MCF 10A (cell line): ENCODE data around the gene TMEM131. TPM values are rescaled to one million over a fixed set of nuclear protein-coding genes. Genes with fewer than 3 reads are reported as not detected.

Source experiments
- BruUV-seq: library from RNA; stranded (reverse); fragments of 400-500 nt; replicated peaks from 2 replicates; lab custom pipeline; 2021; lab: Mats Ljungman, UMichigan
- CTCF ChIA-PET: fragments of 300-600 bp; sonication (Branson Sonifier 250); formaldehyde crosslinking; extraction: SDS; loops from one replicate; lab custom pipeline; 2021; ENCODE audit warnings: antibody characterized with exemption, inconsistent platforms; lab: Yijun Ruan, JAX
- POLR2A ChIA-PET: fragments of 300-600, 350-650 bp; sonication (Branson Sonifier 250); formaldehyde crosslinking; extraction: SDS; loops from one replicate; lab custom pipeline; 2020; ENCODE audit warnings: antibody characterized with exemption, inconsistent platforms; lab: Yijun Ruan, JAX
- DNase-seq: peaks from one replicate; pipeline ENCODE4 v3.0.0-alpha.2; 2018; ENCODE audit not compliant: unreplicated experiment
- H3K27ac Mint-ChIP-seq: one replicate; pipeline ENCODE4 v1.8.0; 2022; ENCODE audit warnings: mild to moderate bottlenecking, low read depth, mixed read lengths; ENCODE audit not compliant: unreplicated experiment
- H3K27me3 Mint-ChIP-seq: one replicate; pipeline ENCODE4 v1.8.0; 2022; ENCODE audit warnings: mixed read lengths; ENCODE audit not compliant: insufficient read depth, unreplicated experiment
- H3K36me3 Mint-ChIP-seq: one replicate; pipeline ENCODE4 v1.8.0; 2022; ENCODE audit warnings: mild to moderate bottlenecking, moderate library complexity, mixed read lengths; ENCODE audit not compliant: insufficient read depth, unreplicated experiment
- H3K4me1 Mint-ChIP-seq: one replicate; pipeline ENCODE4 v1.8.0; 2022; ENCODE audit warnings: mixed read lengths; ENCODE audit not compliant: insufficient read depth, unreplicated experiment
- H3K4me3 Mint-ChIP-seq: one replicate; pipeline ENCODE4 v1.8.0; 2022; ENCODE audit warnings: mild to moderate bottlenecking, moderate library complexity, mixed read lengths; ENCODE audit not compliant: unreplicated experiment
- H3K9me3 Mint-ChIP-seq: one replicate; pipeline ENCODE4 v1.8.0; 2022; ENCODE audit warnings: mixed read lengths; ENCODE audit not compliant: unreplicated experiment
- intact Hi-C: fragments of 100-400 bp; cut with micrococcal nuclease; formaldehyde crosslinking; loops from 2 replicates; pipeline ENCODE4 v1.14.1; 2022
- total RNA-seq: library from RNA; stranded (reverse); gene quantifications from 2 replicates; pipeline ENCODE4 v1.2.3, GENCODE V29; 2022
- TF ChIP-seq, protein P1 (sequence below): fragments of 200-600 bp; IDR thresholded peaks from one replicate; pipeline ENCODE4 v1.8.0; 2022; ENCODE audit warnings: antibody characterized with exemption, mild to moderate bottlenecking; ENCODE audit not compliant: unreplicated experiment

Gene TMEM131
- total RNA-seq, 1 experiment from 2014 or later = 42.2 TPM

GRCh38 chr2:97726261-97727064 is 269.3 kb downstream of the TMEM131 start:
- DNase-seq = no peak
- intact Hi-C loops = no loop called here
- Mint-ChIP-seq H3K27ac (no peak overlapping the region), H3K4me1 (peaks cover 12% of the 10 kb centered on the region), H3K4me3 (no peak overlapping the region), H3K9me3 (no peaks in the 10 kb centered on the region), H3K36me3 (peaks cover 12% of the 10 kb centered on the region), H3K27me3 (no peaks in the 10 kb centered on the region)
- no TSS peak for BruUV-seq
- TF ChIP-seq, protein P1, sequence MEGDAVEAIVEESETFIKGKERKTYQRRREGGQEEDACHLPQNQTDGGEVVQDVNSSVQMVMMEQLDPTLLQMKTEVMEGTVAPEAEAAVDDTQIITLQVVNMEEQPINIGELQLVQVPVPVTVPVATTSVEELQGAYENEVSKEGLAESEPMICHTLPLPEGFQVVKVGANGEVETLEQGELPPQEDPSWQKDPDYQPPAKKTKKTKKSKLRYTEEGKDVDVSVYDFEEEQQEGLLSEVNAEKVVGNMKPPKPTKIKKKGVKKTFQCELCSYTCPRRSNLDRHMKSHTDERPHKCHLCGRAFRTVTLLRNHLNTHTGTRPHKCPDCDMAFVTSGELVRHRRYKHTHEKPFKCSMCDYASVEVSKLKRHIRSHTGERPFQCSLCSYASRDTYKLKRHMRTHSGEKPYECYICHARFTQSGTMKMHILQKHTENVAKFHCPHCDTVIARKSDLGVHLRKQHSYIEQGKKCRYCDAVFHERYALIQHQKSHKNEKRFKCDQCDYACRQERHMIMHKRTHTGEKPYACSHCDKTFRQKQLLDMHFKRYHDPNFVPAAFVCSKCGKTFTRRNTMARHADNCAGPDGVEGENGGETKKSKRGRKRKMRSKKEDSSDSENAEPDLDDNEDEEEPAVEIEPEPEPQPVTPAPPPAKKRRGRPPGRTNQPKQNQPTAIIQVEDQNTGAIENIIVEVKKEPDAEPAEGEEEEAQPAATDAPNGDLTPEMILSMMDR = no peak
- ChIA-PET CTCF (interaction anchor here (0.8 to 1.9 kb wide), 4 partner anchors 14 to 423 kb away, joined by 3 to 10 read pairs (median 4); no protein-coding TSS in a partner anchor), POLR2A (no interaction called here)

GRCh38 chr2:97724946-97725688 is 270.6 kb downstream of the TMEM131 start:
- POLR2A ChIA-PET = no interaction called here
- DNase-seq = no peak
- TF ChIP-seq, protein P1 = no peak
- H3K27me3 Mint-ChIP-seq = no peaks in the 10 kb centered on the region
- intact Hi-C loops = no loop called here
- H3K4me3 Mint-ChIP-seq = no peak overlapping the region
- peaks cover 12% of the 10 kb centered on the region for H3K4me1 Mint-ChIP-seq
- H3K9me3 Mint-ChIP-seq = no peaks in the 10 kb centered on the region
- no TSS peak for BruUV-seq
- CTCF ChIA-PET = interaction anchor here (1.0 to 1.9 kb wide), 3 partner anchors 16 to 25 kb away, joined by 3 to 10 read pairs (median 4); no protein-coding TSS in a partner anchor
- H3K27ac Mint-ChIP-seq = no peak overlapping the region
- peaks cover 6% of the 10 kb centered on the region for H3K36me3 Mint-ChIP-seq

- TF ChIP-seq, protein P1 = no peak
- DNase-seq = no peak
- no peaks in the 10 kb centered on the region for H3K27me3 Mint-ChIP-seq
- BruUV-seq = no TSS peak
- ChIA-PET CTCF (interaction anchor here (0.5 to 1.5 kb wide), 3 partner anchors 16 to 25 kb away, joined by 3 to 4 read pairs (median 3); no protein-coding TSS in a partner anchor), POLR2A (no interaction called here)
- intact Hi-C loops = no loop called here
- peaks cover 6% of the 10 kb centered on the region for H3K36me3 Mint-ChIP-seq
- no peak overlapping the region for H3K4me3 Mint-ChIP-seq
- H3K27ac Mint-ChIP-seq = no peak overlapping the region
- H3K9me3 Mint-ChIP-seq = no peaks in the 10 kb centered on the region
- peaks cover 12% of the 10 kb centered on the region for H3K4me1 Mint-ChIP-seq
Measured at GRCh38 chr2:97724501-97724900, 271.2 kb downstream of the TMEM131 start.

DNA sequence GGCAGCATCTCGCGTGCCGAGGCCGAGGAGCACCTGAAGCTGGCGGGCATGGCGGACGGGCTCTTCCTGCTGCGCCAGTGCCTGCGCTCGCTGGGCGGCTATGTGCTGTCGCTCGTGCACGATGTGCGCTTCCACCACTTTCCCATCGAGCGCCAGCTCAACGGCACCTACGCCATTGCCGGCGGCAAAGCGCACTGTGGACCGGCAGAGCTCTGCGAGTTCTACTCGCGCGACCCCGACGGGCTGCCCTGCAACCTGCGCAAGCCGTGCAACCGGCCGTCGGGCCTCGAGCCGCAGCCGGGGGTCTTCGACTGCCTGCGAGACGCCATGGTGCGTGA is 271.7 kb downstream of the TMEM131 start:
- Mint-ChIP-seq H3K4me3 (no peak overlapping the region), H3K36me3 (peaks cover 6% of the 10 kb centered on the region), H3K9me3 (no peaks in the 10 kb centered on the region), H3K27ac (no peak overlapping the region), H3K27me3 (no peaks in the 10 kb centered on the region), H3K4me1 (peaks cover 12% of the 10 kb centered on the region)
- TF ChIP-seq, protein P1 = no peak
- CTCF ChIA-PET = interaction anchor here (0.5 to 1.5 kb wide), 4 partner anchors 16 to 1274 kb away, joined by 3 read pairs; no protein-coding TSS in a partner anchor
- DNase-seq = no peak
- BruUV-seq = no TSS peak
- intact Hi-C loops = no loop called here
- POLR2A ChIA-PET = no interaction called here
